Peyer's patch (tissue), 4 donors: Measurements from ENCODE around the gene FFAR1. TPM values are rescaled to one million over a fixed set of nuclear protein-coding genes. Genes with fewer than 3 reads are reported as not detected.
A peak's percentile ranks its signal among the peaks of the same experiment; 100 is the strongest.

Experiments
- DNase-seq, 3 donors: peaks; one replicate each; pipeline ENCODE4 v3.0.0-alpha.2; 2017 to 2019
- H3K27ac ChIP-seq, 4 donors: fragments of 200-600 bp; sonication (generic); one replicate each; pipeline ENCODE4 v1.5.1; 2016 to 2019
- H3K27me3 ChIP-seq, 2 donors: fragments of 200-600 bp; sonication (generic); one replicate each; pipeline ENCODE4 v1.5.1; 2019
- H3K36me3 ChIP-seq, 3 donors: fragments of 200-600 bp; sonication (generic); one replicate each; pipeline ENCODE4 v1.5.1; 2016 to 2019
- H3K4me1 ChIP-seq, 4 donors: fragments of 200-600 bp; sonication (generic); one replicate each; pipeline ENCODE4 v1.5.1; 2016 to 2019
- H3K4me3 ChIP-seq, 4 donors: fragments of 200-600 bp; sonication (generic); 1 replicate in 3 of 4; 2 replicates in 1 of 4; pipeline ENCODE4 v1.5.1; 2016 to 2019; ENCODE audit warnings: mild to moderate bottlenecking in 1 of 4
- H3K9me3 ChIP-seq, 4 donors: fragments of 200-600 bp; sonication (generic); one replicate each; pipeline ENCODE4 v1.5.1; 2016 to 2019; ENCODE audit warnings: mild to moderate bottlenecking in 1 of 4
- POLR2A ChIP-seq, 2 donors: fragments of 450-650 bp; IDR thresholded peaks; one replicate each; pipeline ENCODE4 v1.5.1; 2017; ENCODE audit warnings: antibody characterized with exemption in 2 of 2, mild to moderate bottlenecking in 2 of 2, moderate library complexity in 2 of 2
- total RNA-seq, 4 donors: library from RNA; depleted of rRNA; stranded (reverse); fragments of >200 nt; gene quantifications; one replicate each; pipeline ENCODE4 v1.1.0, GENCODE V29; 2016
- TF ChIP-seq, protein P1 (sequence below), 6 experiments: fragments of 450-650 bp in 4 of 6; fragments of 200-600 bp in 2 of 6; sonication (generic) in 1 of 6; IDR thresholded peaks; one replicate each; pipeline ENCODE4 v1.5.1; 2017 to 2019; ENCODE audit warnings: antibody characterized with exemption in 6 of 6, mild to moderate bottlenecking in 3 of 6, moderate library complexity in 1 of 6

FFAR1 gene
- total RNA-seq, 4 donors from 2014 or later, result 0.66 to 1.6 TPM; not detected in 2

GRCh38 chr19:35395382-35396199 lies 47.9 kb downstream of the FFAR1 start:
- H3K4me3 ChIP-seq, result no peak overlapping the region
- H3K36me3 ChIP-seq, result no peaks in the 10 kb centered on the region
- DNase-seq, result peak in 2 of 3 donors; percentile 51 to 58
- TF ChIP-seq POLR2A (IDR thresholded peaks at IDR 0.05), result no peak
- TF ChIP-seq, protein P1, sequence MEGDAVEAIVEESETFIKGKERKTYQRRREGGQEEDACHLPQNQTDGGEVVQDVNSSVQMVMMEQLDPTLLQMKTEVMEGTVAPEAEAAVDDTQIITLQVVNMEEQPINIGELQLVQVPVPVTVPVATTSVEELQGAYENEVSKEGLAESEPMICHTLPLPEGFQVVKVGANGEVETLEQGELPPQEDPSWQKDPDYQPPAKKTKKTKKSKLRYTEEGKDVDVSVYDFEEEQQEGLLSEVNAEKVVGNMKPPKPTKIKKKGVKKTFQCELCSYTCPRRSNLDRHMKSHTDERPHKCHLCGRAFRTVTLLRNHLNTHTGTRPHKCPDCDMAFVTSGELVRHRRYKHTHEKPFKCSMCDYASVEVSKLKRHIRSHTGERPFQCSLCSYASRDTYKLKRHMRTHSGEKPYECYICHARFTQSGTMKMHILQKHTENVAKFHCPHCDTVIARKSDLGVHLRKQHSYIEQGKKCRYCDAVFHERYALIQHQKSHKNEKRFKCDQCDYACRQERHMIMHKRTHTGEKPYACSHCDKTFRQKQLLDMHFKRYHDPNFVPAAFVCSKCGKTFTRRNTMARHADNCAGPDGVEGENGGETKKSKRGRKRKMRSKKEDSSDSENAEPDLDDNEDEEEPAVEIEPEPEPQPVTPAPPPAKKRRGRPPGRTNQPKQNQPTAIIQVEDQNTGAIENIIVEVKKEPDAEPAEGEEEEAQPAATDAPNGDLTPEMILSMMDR (IDR thresholded peaks at IDR 0.05), result no peak
- no peaks in the 10 kb centered on the region for H3K9me3 ChIP-seq
- H3K4me1 ChIP-seq, result peaks cover 0 to 5% (median 0%) of the 10 kb centered on the region in 4 donors
- H3K27ac ChIP-seq, result no peak overlapping the region
- no peaks in the 10 kb centered on the region for H3K27me3 ChIP-seq

- TF ChIP-seq POLR2A (IDR thresholded peaks at IDR 0.05), result no peak
- TF ChIP-seq, protein P1 (IDR thresholded peaks at IDR 0.05), result no peak
- Histone ChIP-seq H3K4me3 (no peak overlapping the region), H3K36me3 (no peaks in the 10 kb centered on the region), H3K9me3 (no peaks in the 10 kb centered on the region), H3K27me3 (no peaks in the 10 kb centered on the region), H3K4me1 (peaks cover 0 to 5% (median 0%) of the 10 kb centered on the region in 4 donors), H3K27ac (no peak overlapping the region)
- no peak for DNase-seq
Measured at GRCh38 chr19:35396240-35396885, 48.7 kb downstream of the FFAR1 start.

DNA sequence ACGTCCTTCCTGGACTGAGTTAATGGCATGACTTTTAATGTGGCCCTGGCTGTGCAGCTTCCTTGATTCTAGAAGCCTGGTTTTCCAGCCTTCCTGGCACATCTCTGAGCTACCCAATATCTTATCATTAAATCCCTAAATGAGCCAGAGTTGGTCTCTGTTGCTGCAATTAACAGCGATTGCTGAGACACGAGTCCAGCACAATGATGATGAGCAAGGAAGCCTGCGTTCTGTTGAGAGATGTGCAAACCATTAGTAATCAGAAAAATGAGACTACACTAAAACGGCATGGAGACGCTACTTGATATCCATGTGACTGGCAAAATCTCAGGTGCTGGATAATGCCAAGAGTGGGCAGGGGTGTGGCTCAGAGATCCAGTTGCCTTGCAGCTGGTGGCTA lies 49.4 kb downstream of the FFAR1 start:
- TF ChIP-seq, protein P1 (IDR thresholded peaks at IDR 0.05), result no peak
- TF ChIP-seq POLR2A (IDR thresholded peaks at IDR 0.05), result no peak
- H3K36me3 ChIP-seq, result no peaks in the 10 kb centered on the region
- no peak for DNase-seq
- no peak overlapping the region for H3K27ac ChIP-seq
- no peaks in the 10 kb centered on the region for H3K27me3 ChIP-seq
- peaks cover 0 to 5% (median 0%) of the 10 kb centered on the region in 4 donors for H3K4me1 ChIP-seq
- H3K4me3 ChIP-seq, result no peak overlapping the region
- H3K9me3 ChIP-seq, result no peaks in the 10 kb centered on the region

Other genes starting within 250 kb of the FFAR1 start
- 1,000 to 10,000 TPM in 3 of 4 donors, 10 to 100 TPM in 1; 33.0 to 1,418 (median 1,063) TPM for gene FXYD3, start 232.1 kb upstream of the FFAR1 start, total RNA-seq
- gene LGI4, start 212.8 kb upstream of the FFAR1 start, total RNA-seq, result 10 to 100 TPM in 2 of 4 donors, 1 to 10 TPM in 2; 6.1 to 37.3 (median 14.4) TPM
- gene FXYD1, start 209.1 kb upstream of the FFAR1 start, total RNA-seq, result 10 to 100 TPM in 2 of 4 donors, not detected in 2; 12.3 to 12.7 TPM
- gene FXYD7, start 204.6 kb upstream of the FFAR1 start, total RNA-seq, result not detected
- gene FXYD5, start 193.2 kb upstream of the FFAR1 start, total RNA-seq, result 10 to 100 TPM in 3 of 4 donors, 1 to 10 TPM in 1; 6.0 to 67.7 (median 22.2) TPM
- not detected for gene FAM187B, start 119.2 kb upstream of the FFAR1 start, total RNA-seq
- 100 to 1,000 TPM in 3 of 4 donors, 10 to 100 TPM in 1; 28.9 to 214 (median 188) TPM for gene LSR, start 98.9 kb upstream of the FFAR1 start, total RNA-seq
- gene USF2, start 78.9 kb upstream of the FFAR1 start, total RNA-seq, result 100 to 1,000 TPM; 112 to 201 (median 142) TPM
- gene HAMP, start 65.4 kb upstream of the FFAR1 start, total RNA-seq, result not detected
- 1 to 10 TPM in 1 of 4 donors, not detected in 3; 3.8 TPM for gene MAG, start 55.7 kb upstream of the FFAR1 start, total RNA-seq
- 100 to 1,000 TPM in 1 of 4 donors, 10 to 100 TPM in 2, not detected in 1; 10.9 to 207 (median 15.7) TPM for gene CD22, start 18.7 kb upstream of the FFAR1 start, total RNA-seq
- gene FFAR3, start 10.6 kb downstream of the FFAR1 start, total RNA-seq, result 1 to 10 TPM in 1 of 4 donors, not detected in 3; 1.1 TPM
- under 1 TPM in 1 of 4 donors, not detected in 3; 0.70 TPM for gene GPR42, start 23.2 kb downstream of the FFAR1 start, total RNA-seq
- gene FFAR2, start 100.4 kb downstream of the FFAR1 start, total RNA-seq, result 1 to 10 TPM in 2 of 4 donors, under 1 TPM in 1, not detected in 1; 0.80 to 1.8 (median 1.0) TPM
- not detected for gene KRTDAP, start 142.6 kb downstream of the FFAR1 start, total RNA-seq
- gene DMKN, start 165.7 kb downstream of the FFAR1 start, total RNA-seq, result 10 to 100 TPM in 2 of 4 donors, 1 to 10 TPM in 1, not detected in 1; 1.9 to 29.7 (median 10.7) TPM
- gene SBSN, start 180.4 kb downstream of the FFAR1 start, total RNA-seq, result 1 to 10 TPM in 1 of 4 donors, not detected in 3; 1.0 TPM
- gene GAPDHS, start 185.6 kb downstream of the FFAR1 start, total RNA-seq, result under 1 TPM in 1 of 4 donors, not detected in 3; 0.54 TPM
- gene TMEM147, start 197.7 kb downstream of the FFAR1 start, total RNA-seq, result 10 to 100 TPM; 34.9 to 59.4 (median 50.9) TPM
- not detected for gene ATP4A, start 215.8 kb downstream of the FFAR1 start, total RNA-seq
- gene PMIS2, start 238.3 kb downstream of the FFAR1 start, total RNA-seq, result not detected